Gastrocnemius medialis (tissue), 4 donors: Measurements from ENCODE around the gene SQSTM1. TPM values are rescaled to one million over a fixed set of nuclear protein-coding genes. Genes with fewer than 3 reads are reported as not detected.

Experiments used
- ATAC-seq, 2 donors: fragments of 150-250 bp; one replicate each; pipeline ENCODE4 v1.9.1; 2016
- DNase-seq, 2 donors: peaks; one replicate each; pipeline ENCODE4 v3.0.0-alpha.2; 2019
- H3K27ac ChIP-seq, 4 donors: fragments of 200-600 bp; sonication (generic); 1 replicate in 1 of 4; 2 replicates in 3 of 4; pipeline ENCODE4 v1.5.1; 2016 to 2018; ENCODE audit warnings: mild to moderate bottlenecking in 2 of 4, moderate library complexity in 1 of 4
- H3K27me3 ChIP-seq, 3 donors: fragments of 200-600 bp; sonication (generic) in 2 of 3; 1 replicate in 1 of 3; 2 replicates in 2 of 3; pipeline versions ENCODE4 v1.5.1 to v1.6.0; 2016 to 2019; ENCODE audit warnings: mild to moderate bottlenecking in 1 of 3, moderate library complexity in 1 of 3
- H3K36me3 ChIP-seq, 2 donors: fragments of 200-600 bp; sonication (generic) in 1 of 2; one replicate each; pipeline ENCODE4 v1.5.1; 2017 to 2018
- H3K4me1 ChIP-seq, 2 donors: fragments of 200-600 bp; sonication (generic) in 1 of 2; one replicate each; pipeline ENCODE4 v1.5.1; 2016 to 2017; ENCODE audit warnings: mild to moderate bottlenecking in 2 of 2
- H3K4me3 ChIP-seq, 4 donors: fragments of 200-600 bp; sonication (generic) in 3 of 4; 1 replicate in 1 of 4; 2 replicates in 3 of 4; pipeline ENCODE4 v1.5.1; 2016 to 2019; ENCODE audit warnings: mild to moderate bottlenecking in 2 of 4
- H3K9me3 ChIP-seq, 3 donors: fragments of 200-600 bp; sonication (generic) in 2 of 3; 1 replicate in 1 of 3; 2 replicates in 2 of 3; pipeline ENCODE4 v1.5.1; 2016 to 2019
- CTCF ChIP-seq, 5 experiments: fragments of 450-650 bp in 3 of 5; fragments of 200-600 bp in 2 of 5; sonication (generic) in 2 of 5; IDR thresholded peaks in 4 of 5; conservative IDR thresholded peaks in 1 of 5; 1 replicate in 4 of 5; 2 replicates in 1 of 5; pipeline ENCODE4 v1.5.1; 2016 to 2019; ENCODE audit warnings: antibody characterized with exemption in 5 of 5, mild to moderate bottlenecking in 3 of 5, moderate library complexity in 3 of 5
- POLR2A ChIP-seq, 2 donors: fragments of 450-650 bp; IDR thresholded peaks; one replicate each; pipeline ENCODE4 v1.6.1; 2017; ENCODE audit warnings: antibody characterized with exemption in 2 of 2, mild to moderate bottlenecking in 2 of 2, moderate library complexity in 2 of 2
- in situ Hi-C, 4 donors: fragments of 200-750 bp; cut with MboI; loops; one replicate each; pipeline versions ENCODE4 v1.15.0 to v1.8.0; 2017; ENCODE audit warnings: low sequenced_read_pairs in 4 of 4
- intact Hi-C: fragments of 100-400 bp; cut with DNase I; formaldehyde crosslinking; loops from one replicate; pipeline ENCODE4 v1.15.1; 2023; ENCODE audit warnings: low total_unique reads
- total RNA-seq, 4 donors: library from RNA; depleted of rRNA; stranded (reverse); fragments of >200 nt; gene quantifications; one replicate each; pipeline versions ENCODE4 v1.1.0 to v1.2.3, GENCODE V29; 2016

Gene SQSTM1
- total RNA-seq, 4 donors from 2014 or later, result 1,080 to 1,340 (median 1,178) TPM

GRCh38 chr5:179863449-179864085 lies 42.9 kb downstream of the SQSTM1 start:
- no peak for TF ChIP-seq POLR2A (IDR thresholded peaks at IDR 0.05)
- TF ChIP-seq CTCF (IDR thresholded peaks at IDR 0.05 in 4 of 5, conservative IDR thresholded peaks at IDR 0.05 in 1 of 5), result no peak
- intact Hi-C loops (no loop called here), in situ Hi-C loops (loop anchor here in 1 of 4 donors (25.0 kb wide), 1 partner anchor 101 kb away; no protein-coding TSS in a partner anchor)
- H3K27ac ChIP-seq, result no peak overlapping the region
- H3K27me3 ChIP-seq, result no peaks in the 10 kb centered on the region
- H3K4me3 ChIP-seq, result no peak overlapping the region
- H3K9me3 ChIP-seq, result no peaks in the 10 kb centered on the region
- H3K36me3 ChIP-seq, result peaks cover 0 to 46% of the 10 kb centered on the region in 2 donors
- peaks cover 7 to 16% of the 10 kb centered on the region in 2 donors for H3K4me1 ChIP-seq
- ATAC-seq (no peak), DNase-seq (no peak)

GRCh38 chr5:179864686-179865085 lies 44.0 kb downstream of the SQSTM1 start:
- no peak for ATAC-seq
- H3K27me3 ChIP-seq, result no peaks in the 10 kb centered on the region
- no peak overlapping the region for H3K27ac ChIP-seq
- H3K36me3 ChIP-seq, result peaks cover 0 to 52% of the 10 kb centered on the region in 2 donors
- in situ Hi-C loops, result loop anchor here in 1 of 4 donors (25.0 kb wide), 1 partner anchor 102 kb away; no protein-coding TSS in a partner anchor
- intact Hi-C loops, result no loop called here
- no peaks in the 10 kb centered on the region for H3K9me3 ChIP-seq
- no peak overlapping the region for H3K4me3 ChIP-seq
- H3K4me1 ChIP-seq, result peaks cover 3 to 9% of the 10 kb centered on the region in 2 donors
- TF ChIP-seq POLR2A (IDR thresholded peaks at IDR 0.05), result no peak
- TF ChIP-seq CTCF (IDR thresholded peaks at IDR 0.05 in 4 of 5, conservative IDR thresholded peaks at IDR 0.05 in 1 of 5), result no peak
- no peak for DNase-seq

- ATAC-seq, result no peak
- Histone ChIP-seq H3K36me3 (peaks cover 0 to 62% of the 10 kb centered on the region in 2 donors), H3K27me3 (no peaks in the 10 kb centered on the region), H3K9me3 (no peaks in the 10 kb centered on the region), H3K4me3 (no peak overlapping the region), H3K27ac (no peak overlapping the region), H3K4me1 (peaks cover under 1% of the 10 kb centered on the region in 2 donors)
- in situ Hi-C loops (loop anchor here in 1 of 4 donors (25.0 kb wide), 1 partner anchor 103 kb away; no protein-coding TSS in a partner anchor), intact Hi-C loops (no loop called here)
- DNase-seq, result no peak
- TF ChIP-seq POLR2A (IDR thresholded peaks at IDR 0.05) (no peak), CTCF (IDR thresholded peaks at IDR 0.05 in 4 of 5, conservative IDR thresholded peaks at IDR 0.05 in 1 of 5) (no peak)
Measured at GRCh38 chr5:179865491-179866240, 45.0 kb downstream of the SQSTM1 start.

- DNase-seq (no peak), ATAC-seq (no peak)
- in situ Hi-C loops, result loop anchor here in 1 of 4 donors (25.0 kb wide), 1 partner anchor 104 kb away; no protein-coding TSS in a partner anchor
- intact Hi-C loops, result no loop called here
- peaks cover 0 to 70% of the 10 kb centered on the region in 2 donors for H3K36me3 ChIP-seq
- H3K4me1 ChIP-seq, result peaks cover 3 to 6% of the 10 kb centered on the region in 2 donors
- no peaks in the 10 kb centered on the region for H3K9me3 ChIP-seq
- no peak for TF ChIP-seq POLR2A (IDR thresholded peaks at IDR 0.05)
- no peak for TF ChIP-seq CTCF (IDR thresholded peaks at IDR 0.05 in 4 of 5, conservative IDR thresholded peaks at IDR 0.05 in 1 of 5)
- no peaks in the 10 kb centered on the region for H3K27me3 ChIP-seq
- H3K27ac ChIP-seq, result no peak overlapping the region
- H3K4me3 ChIP-seq, result no peak overlapping the region
Measured at GRCh38 chr5:179866241-179867078, 45.8 kb downstream of the SQSTM1 start.
